HEK293 (cell line): Measurements from ENCODE around the gene KCNF1.

Source experiments
- CTCF ChIA-PET: fragments of 350-600 bp; formaldehyde crosslinking; extraction: SDS; loops from one replicate; lab custom pipeline; 2021; ENCODE audit warnings: antibody characterized with exemption; lab: Yijun Ruan, JAX
- POLR2A ChIA-PET: fragments of 300-600 bp; formaldehyde crosslinking; extraction: SDS; loops from one replicate; lab custom pipeline; 2020; ENCODE audit warnings: antibody characterized with exemption, inconsistent platforms; lab: Yijun Ruan, JAX
- H3K27ac ChIP-seq: fragments of 200-500 bp; sonication (Bioruptor generic); 2 replicates; pipeline ENCODE4 v1.5.1; 2014; ENCODE audit warnings: low read depth, low read length, control low read depth, inconsistent platforms; ENCODE audit errors: extremely low read depth
- H3K36me3 ChIP-seq, 2 experiments: fragments of 200-500 bp in 1 of 2; sonication (Bioruptor generic) in 1 of 2; 1 replicate in 1 of 2; 2 replicates in 1 of 2; pipeline ENCODE4 v1.5.1; 2014 to 2017; ENCODE audit warnings: inconsistent platforms in 2 of 2, low read length in 2 of 2; ENCODE audit not compliant: control insufficient read depth in 2 of 2, insufficient read depth in 1 of 2
- H3K4me1 ChIP-seq: fragments of 200-500 bp; sonication (Bioruptor generic); 2 replicates; pipeline ENCODE4 v1.5.1; 2014; ENCODE audit warnings: mild to moderate bottlenecking, low read length, inconsistent platforms; ENCODE audit not compliant: control insufficient read depth, insufficient read depth
- H3K4me3 ChIP-seq: 2 replicates; pipeline ENCODE4 v1.5.1; 2011; ENCODE audit warnings: low read depth, mild to moderate bottlenecking, control low read depth, low read length, moderate library complexity
- H3K9me3 ChIP-seq: fragments of 200-500 bp; sonication (Bioruptor generic); 2 replicates; pipeline ENCODE4 v1.5.1; 2014; ENCODE audit warnings: low read depth, low read length, inconsistent platforms; ENCODE audit not compliant: control insufficient read depth, insufficient read depth
- BCL6B ChIP-seq: fragments of 450-650 bp; formaldehyde crosslinking; IDR thresholded peaks from 2 replicates; pipeline ENCODE4 v1.5.1; 2017; ENCODE audit warnings: missing biosample characterization, missing genetic modification characterization
- HOXD13 ChIP-seq: sonication (generic); formaldehyde crosslinking; IDR thresholded peaks from 2 replicates; pipeline ENCODE4 v1.8.0; 2022; ENCODE audit warnings: missing genetic modification reagents, borderline replicate concordance
- OSR2 ChIP-seq: fragments of 450-650 bp; formaldehyde crosslinking; IDR thresholded peaks from 2 replicates; pipeline ENCODE4 v1.5.1; 2016; ENCODE audit warnings: missing biosample characterization, missing genetic modification characterization
- PATZ1 ChIP-seq: fragments of 450-650 bp; formaldehyde crosslinking; IDR thresholded peaks from 2 replicates; pipeline ENCODE4 v1.5.1; 2016; ENCODE audit warnings: missing biosample characterization, missing genetic modification characterization
- SALL2 ChIP-seq: fragments of 450-650 bp; formaldehyde crosslinking; IDR thresholded peaks from 2 replicates; pipeline ENCODE4 v1.5.0; 2017; ENCODE audit warnings: missing biosample characterization, mild to moderate bottlenecking, missing genetic modification characterization, borderline replicate concordance
- ZBTB44 ChIP-seq: fragments of 450-650 bp; IDR thresholded peaks from 2 replicates; pipeline ENCODE4 v1.5.1; 2018; ENCODE audit warnings: missing biosample characterization, mild to moderate bottlenecking, missing genetic modification characterization
- ZNF169 ChIP-seq: fragments of 450-650 bp; formaldehyde crosslinking; IDR thresholded peaks from 2 replicates; pipeline ENCODE4 v1.5.1; 2016; ENCODE audit warnings: missing biosample characterization, missing genetic modification characterization
- ZNF18 ChIP-seq: fragments of 450-650 bp; formaldehyde crosslinking; IDR thresholded peaks from 2 replicates; pipeline ENCODE4 v1.5.1; 2016; ENCODE audit warnings: missing biosample characterization, missing genetic modification characterization
- ZNF366 ChIP-seq: fragments of 450-650 bp; formaldehyde crosslinking; conservative IDR thresholded peaks from 2 replicates; pipeline ENCODE4 v1.5.1; 2016; ENCODE audit warnings: missing biosample characterization, missing genetic modification characterization
- ZNF37A ChIP-seq: fragments of 450-650 bp; IDR thresholded peaks from 2 replicates; pipeline ENCODE4 v1.5.1; 2018; ENCODE audit warnings: missing biosample characterization, missing genetic modification characterization
- ZNF518A ChIP-seq: fragments of 450-650 bp; formaldehyde crosslinking; conservative IDR thresholded peaks from 2 replicates; pipeline ENCODE4 v1.5.1; 2016; ENCODE audit warnings: low read depth, missing biosample characterization, missing genetic modification characterization
- ZNF549 ChIP-seq: fragments of 450-650 bp; IDR thresholded peaks from 2 replicates; pipeline ENCODE4 v1.5.1; 2018; ENCODE audit warnings: missing biosample characterization, missing genetic modification characterization, mild to moderate bottlenecking, inconsistent platforms, moderate library complexity
- ZNF561 ChIP-seq: fragments of 450-650 bp; IDR thresholded peaks from 2 replicates; pipeline ENCODE4 v1.5.1; 2018; ENCODE audit warnings: missing biosample characterization, missing genetic modification characterization, borderline replicate concordance
- ZNF623 ChIP-seq: fragments of 450-650 bp; formaldehyde crosslinking; IDR thresholded peaks from 2 replicates; pipeline ENCODE4 v1.5.1; 2016; ENCODE audit warnings: missing biosample characterization, missing genetic modification characterization
- ZNF658 ChIP-seq: fragments of 450-650 bp; formaldehyde crosslinking; IDR thresholded peaks from 2 replicates; pipeline ENCODE4; 2016; ENCODE audit warnings: missing biosample characterization, missing genetic modification characterization
- ZNF701 ChIP-seq: fragments of 450-650 bp; formaldehyde crosslinking; IDR thresholded peaks from 2 replicates; pipeline ENCODE4 v1.5.1; 2016; ENCODE audit warnings: missing biosample characterization, missing genetic modification characterization
- ZNF837 ChIP-seq: fragments of 450-650 bp; formaldehyde crosslinking; IDR thresholded peaks from 2 replicates; pipeline ENCODE4 v1.5.1; 2016; ENCODE audit warnings: missing biosample characterization, missing genetic modification characterization
- ZSCAN23 ChIP-seq: fragments of 450-650 bp; formaldehyde crosslinking; IDR thresholded peaks from 2 replicates; pipeline ENCODE4 v1.5.1; 2016; ENCODE audit warnings: missing biosample characterization, missing genetic modification characterization
- TF ChIP-seq, protein P1 (sequence below): fragments of 450-650 bp; formaldehyde crosslinking; IDR thresholded peaks from 2 replicates; pipeline ENCODE4 v1.5.0; 2017; ENCODE audit warnings: missing biosample characterization, missing genetic modification characterization, borderline replicate concordance

KCNF1 gene

GRCh38 chr2:10889651-10890215 is 22.0 kb upstream of the KCNF1 start (continued):
- TF ChIP-seq ZNF623 (no peak), ZNF549 (no peak), ZNF366 (no peak)

- ChIA-PET POLR2A (no interaction called here), CTCF (interaction anchor here (0.8 kb wide), 1 partner anchor 58 kb away, joined by 3 read pairs; no protein-coding TSS in a partner anchor)
- Histone ChIP-seq H3K4me1 (no peaks in the 10 kb centered on the region), H3K4me3 (no peak overlapping the region), H3K36me3 (no peaks in the 10 kb centered on the region), H3K9me3 (no peaks in the 10 kb centered on the region), H3K27ac (no peak overlapping the region)
- TF ChIP-seq ZNF658 (tag by site-specific recombination) (no peak), SALL2 (tag by site-specific recombination) (no peak), HOXD13 (no peak), PATZ1 (tag by site-specific recombination) (no peak), OSR2 (tag by site-specific recombination) (no peak), ZNF518A (tag by site-specific recombination) (no peak), ZNF37A (tag by site-specific recombination) (no peak)
Observed at GRCh38 chr2:10890706-10891270, 20.9 kb upstream of the KCNF1 start.

- Histone ChIP-seq H3K36me3 (no peaks in the 10 kb centered on the region), H3K4me1 (no peaks in the 10 kb centered on the region), H3K27ac (no peak overlapping the region), H3K9me3 (no peaks in the 10 kb centered on the region), H3K4me3 (no peak overlapping the region)
- CTCF ChIA-PET, result interaction anchor here (0.6 to 1.1 kb wide), 2 partner anchors 9 to 16 kb away, joined by 3 to 5 read pairs; no protein-coding TSS in a partner anchor
- POLR2A ChIA-PET, result no interaction called here
- TF ChIP-seq ZNF18 (tag by site-specific recombination) (no peak), ZNF169 (tag by site-specific recombination) (no peak), ZNF561 (no peak), ZNF837 (tag by site-specific recombination) (no peak), BCL6B (tag by site-specific recombination) (no peak), ZBTB44 (tag by site-specific recombination) (no peak), ZSCAN23 (no peak), ZNF701 (no peak)
- TF ChIP-seq, protein P1, sequence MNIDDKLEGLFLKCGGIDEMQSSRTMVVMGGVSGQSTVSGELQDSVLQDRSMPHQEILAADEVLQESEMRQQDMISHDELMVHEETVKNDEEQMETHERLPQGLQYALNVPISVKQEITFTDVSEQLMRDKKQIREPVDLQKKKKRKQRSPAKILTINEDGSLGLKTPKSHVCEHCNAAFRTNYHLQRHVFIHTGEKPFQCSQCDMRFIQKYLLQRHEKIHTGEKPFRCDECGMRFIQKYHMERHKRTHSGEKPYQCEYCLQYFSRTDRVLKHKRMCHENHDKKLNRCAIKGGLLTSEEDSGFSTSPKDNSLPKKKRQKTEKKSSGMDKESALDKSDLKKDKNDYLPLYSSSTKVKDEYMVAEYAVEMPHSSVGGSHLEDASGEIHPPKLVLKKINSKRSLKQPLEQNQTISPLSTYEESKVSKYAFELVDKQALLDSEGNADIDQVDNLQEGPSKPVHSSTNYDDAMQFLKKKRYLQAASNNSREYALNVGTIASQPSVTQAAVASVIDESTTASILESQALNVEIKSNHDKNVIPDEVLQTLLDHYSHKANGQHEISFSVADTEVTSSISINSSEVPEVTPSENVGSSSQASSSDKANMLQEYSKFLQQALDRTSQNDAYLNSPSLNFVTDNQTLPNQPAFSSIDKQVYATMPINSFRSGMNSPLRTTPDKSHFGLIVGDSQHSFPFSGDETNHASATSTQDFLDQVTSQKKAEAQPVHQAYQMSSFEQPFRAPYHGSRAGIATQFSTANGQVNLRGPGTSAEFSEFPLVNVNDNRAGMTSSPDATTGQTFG, result no peak
Observed at GRCh38 chr2:10891390-10891789, 20.3 kb upstream of the KCNF1 start.
